Fibroblast of peridontal ligament (primary cell): ENCODE data around the gene SIPA1L2.

ENCODE experiments used
- DNase-seq: peaks from one replicate; pipeline ENCODE4 v3.0.0-alpha.2; 2010; ENCODE audit errors: extremely low read depth

Gene SIPA1L2

GRCh38 chr1:232650418-232650817, 20.5 kb upstream of the SIPA1L2 start:
- DNase-seq, result no peak

DNA sequence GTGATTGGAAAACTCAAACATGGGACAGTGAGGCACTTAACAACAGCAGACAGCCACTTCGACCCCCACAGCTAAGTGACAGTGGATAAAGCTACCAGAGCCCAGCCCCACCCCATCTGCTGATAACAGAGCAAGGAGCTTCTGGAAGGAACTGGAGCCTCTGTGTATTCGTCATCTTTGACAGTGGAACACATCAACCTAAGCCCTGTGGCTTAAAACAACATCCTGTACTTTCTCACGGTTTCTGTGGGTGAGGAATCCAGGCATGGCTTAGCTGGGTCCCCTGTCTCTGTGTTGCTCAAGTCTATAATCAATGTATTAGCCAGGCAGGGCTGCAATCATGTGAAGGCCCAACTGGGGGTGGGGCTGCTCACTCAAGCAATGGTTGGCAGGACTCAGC, 18.4 kb upstream of the SIPA1L2 start:
- no peak for DNase-seq

GRCh38 chr1:232644209-232644608, 14.3 kb upstream of the SIPA1L2 start:
- DNase-seq, result no peak

DNA sequence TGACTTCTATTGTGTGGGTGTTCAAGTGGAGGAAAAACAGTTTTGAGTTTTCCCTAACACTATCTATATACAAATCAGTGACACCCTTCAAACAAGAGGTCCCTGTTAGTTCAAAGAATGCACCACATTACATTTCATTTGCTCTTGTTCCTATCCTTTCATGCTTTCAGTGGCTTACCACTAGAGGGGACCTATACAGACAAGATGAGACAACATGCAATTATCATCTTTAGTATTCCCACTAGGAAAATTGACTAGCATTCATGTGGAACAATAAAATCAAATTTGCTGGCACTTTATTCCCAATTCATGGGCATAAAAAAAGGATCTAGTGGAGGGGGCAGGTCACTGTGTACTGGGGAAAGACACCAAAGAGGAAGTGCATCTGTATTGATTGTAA, 13.3 kb upstream of the SIPA1L2 start:
- DNase-seq, result peak; percentile 27

- no peak for DNase-seq
Observed at GRCh38 chr1:232641507-232641906, 11.6 kb upstream of the SIPA1L2 start.

DNA sequence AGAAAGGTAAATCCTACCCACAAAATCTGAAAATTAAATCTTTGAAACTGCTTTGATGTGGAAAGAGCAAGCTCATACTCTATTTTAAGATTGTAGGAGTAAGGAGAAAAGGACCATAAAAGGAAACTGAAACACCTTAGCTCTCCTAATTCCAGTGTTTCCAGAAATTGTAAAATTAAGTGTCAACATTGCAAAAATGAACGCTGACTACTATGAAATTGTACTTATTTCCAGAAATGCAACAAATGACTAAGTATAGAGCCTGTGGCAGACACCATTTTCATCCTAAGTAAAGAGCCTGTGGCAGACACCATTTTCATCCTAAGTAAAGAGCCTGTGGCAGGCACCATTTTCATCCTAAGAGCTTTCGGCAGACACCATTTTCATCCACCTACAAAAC, 6.9 kb upstream of the SIPA1L2 start:
- no peak for DNase-seq

DNA sequence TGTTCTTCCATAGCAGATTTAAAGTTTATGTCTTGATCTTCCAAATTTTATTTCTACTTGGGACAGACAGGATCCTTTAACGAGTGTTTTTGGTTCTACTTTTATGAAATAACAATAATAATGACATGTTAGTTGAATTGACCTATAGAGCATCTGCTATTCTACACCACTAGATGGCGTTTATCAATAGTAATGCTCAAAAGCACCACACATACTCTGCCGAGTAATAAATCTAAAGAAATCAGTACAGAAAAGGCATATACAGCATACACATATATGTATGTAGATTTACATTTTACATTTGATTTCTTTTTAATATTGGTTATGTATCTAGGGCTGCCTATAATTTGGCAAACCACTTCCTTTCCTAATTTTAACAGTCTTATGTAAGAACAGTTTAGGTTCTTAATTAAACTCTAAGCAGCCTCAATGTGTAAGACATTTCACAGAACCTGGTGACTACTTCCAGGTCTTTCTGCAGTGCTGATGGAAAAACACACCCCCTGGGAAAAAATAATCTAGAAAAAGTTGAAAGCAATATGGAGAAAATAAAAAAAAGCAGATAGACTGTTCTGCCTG, 5.9 kb upstream of the SIPA1L2 start:
- peak; percentile 82 for DNase-seq

- no peak for DNase-seq
Observed at GRCh38 chr1:232635279-232635678, 5.3 kb upstream of the SIPA1L2 start.

- no peak for DNase-seq
Observed at GRCh38 chr1:232634096-232634495, 4.2 kb upstream of the SIPA1L2 start.

GRCh38 chr1:232630894-232631195, 912 bp upstream of the SIPA1L2 start:
- DNase-seq, result no peak

- peak; percentile 16 for DNase-seq
Observed at GRCh38 chr1:232629250-232630046, 485 bp downstream of the SIPA1L2 start.

- peak; percentile 74 for DNase-seq
Observed at GRCh38 chr1:232628335-232629249, 1.3 kb downstream of the SIPA1L2 start.

DNA sequence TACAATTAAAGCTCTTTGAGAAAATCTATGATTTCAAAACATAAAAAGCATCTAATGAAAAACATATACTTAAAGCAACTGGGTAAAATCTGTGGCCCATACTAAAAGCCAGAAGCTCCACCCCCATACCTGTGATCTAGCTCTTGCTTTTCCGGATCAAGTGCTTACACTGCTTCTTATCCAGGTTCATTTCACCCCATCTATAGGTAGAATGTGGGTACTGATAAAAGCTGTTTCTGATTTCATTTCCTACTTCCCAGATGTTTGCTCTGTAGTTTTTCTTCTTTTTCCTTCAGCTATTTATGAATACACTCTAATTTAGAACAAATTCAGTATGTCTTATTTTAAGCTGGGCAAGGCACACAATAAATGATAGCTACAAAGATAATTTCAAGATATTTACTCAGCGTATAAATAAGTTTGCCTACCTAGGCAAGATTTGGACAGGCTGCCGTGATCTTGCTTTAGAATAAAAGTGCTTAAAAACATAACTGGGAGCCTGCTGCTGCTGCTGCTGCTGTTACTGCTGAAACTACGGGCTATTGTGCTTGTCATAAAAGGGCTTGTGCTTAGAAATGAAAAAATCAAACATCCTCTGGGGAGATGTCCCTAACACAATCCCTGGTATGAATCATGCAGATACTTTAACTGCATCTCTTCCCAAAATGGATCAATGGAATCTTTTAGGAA, 2.1 kb downstream of the SIPA1L2 start:
- peak; percentile 69 for DNase-seq

DNA sequence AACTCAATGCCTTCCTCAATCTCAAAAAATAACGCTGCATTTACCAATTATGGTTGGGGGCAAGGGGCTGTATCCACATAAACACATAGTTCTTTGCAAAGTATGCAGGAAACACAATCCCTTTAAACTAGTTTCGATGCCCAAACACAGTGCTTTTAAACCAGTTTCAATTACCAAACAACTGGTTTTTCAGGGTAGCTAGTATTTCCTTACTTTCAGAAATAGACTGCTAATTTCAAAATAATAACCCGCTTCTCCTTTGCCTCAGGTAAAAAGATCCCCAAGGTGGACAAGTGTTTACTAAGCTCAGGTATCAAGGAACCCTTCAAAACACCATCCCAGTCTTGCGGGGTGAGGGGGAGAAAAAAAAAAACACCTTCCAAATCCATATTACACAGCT, 2.8 kb downstream of the SIPA1L2 start:
- no peak for DNase-seq

- DNase-seq, result peak; percentile 43
Observed at GRCh38 chr1:232626452-232626851, 3.5 kb downstream of the SIPA1L2 start.

DNA sequence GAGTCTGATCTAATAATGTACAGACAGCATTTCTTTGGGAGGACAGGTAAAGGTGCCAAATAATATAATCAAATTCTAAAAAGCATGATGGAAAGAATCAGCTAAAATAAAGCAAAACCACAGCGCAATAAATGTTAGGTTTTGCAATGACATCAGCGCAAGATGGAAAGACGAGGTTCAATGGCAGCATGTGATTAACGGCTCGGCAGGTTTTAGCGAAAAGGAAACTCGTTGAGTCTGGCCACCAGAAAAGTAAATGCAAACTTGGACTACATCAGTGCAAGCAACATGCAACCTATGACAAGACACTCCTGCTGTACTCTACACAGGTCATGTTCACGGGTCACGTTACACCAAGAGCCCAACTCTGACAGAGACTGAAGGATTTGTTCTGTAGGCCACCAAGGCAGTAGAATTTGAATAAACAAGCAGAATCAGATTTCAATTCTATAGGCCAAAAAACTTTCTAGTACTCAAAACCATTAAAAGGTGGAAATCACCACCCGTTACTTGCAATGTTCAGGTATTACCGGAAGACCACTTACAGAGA, 4.5 kb downstream of the SIPA1L2 start:
- DNase-seq, result no peak

- DNase-seq, result no peak
Observed at GRCh38 chr1:232624546-232625281, 5.2 kb downstream of the SIPA1L2 start.

GRCh38 chr1:232622981-232623380, 7.0 kb downstream of the SIPA1L2 start:
- no peak for DNase-seq

DNA sequence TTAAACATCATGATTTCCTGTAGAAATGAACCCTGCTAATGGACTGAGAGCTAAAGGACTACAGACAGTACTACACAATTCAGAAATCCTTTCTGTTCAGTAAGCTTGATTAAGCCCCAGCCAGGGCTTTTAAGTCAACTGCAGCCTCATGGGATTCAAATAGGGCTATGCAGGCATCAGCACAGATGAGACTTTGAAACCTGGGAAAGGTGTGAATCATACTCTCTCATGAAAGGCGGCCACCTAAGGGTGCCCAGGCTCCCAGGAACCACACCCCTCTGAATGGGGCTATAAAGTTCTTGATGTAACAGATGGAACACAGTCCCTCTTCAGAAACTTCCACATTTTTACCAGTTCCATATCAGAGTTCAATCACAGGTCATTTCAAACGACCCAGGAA, 7.6 kb downstream of the SIPA1L2 start:
- no peak for DNase-seq

DNA sequence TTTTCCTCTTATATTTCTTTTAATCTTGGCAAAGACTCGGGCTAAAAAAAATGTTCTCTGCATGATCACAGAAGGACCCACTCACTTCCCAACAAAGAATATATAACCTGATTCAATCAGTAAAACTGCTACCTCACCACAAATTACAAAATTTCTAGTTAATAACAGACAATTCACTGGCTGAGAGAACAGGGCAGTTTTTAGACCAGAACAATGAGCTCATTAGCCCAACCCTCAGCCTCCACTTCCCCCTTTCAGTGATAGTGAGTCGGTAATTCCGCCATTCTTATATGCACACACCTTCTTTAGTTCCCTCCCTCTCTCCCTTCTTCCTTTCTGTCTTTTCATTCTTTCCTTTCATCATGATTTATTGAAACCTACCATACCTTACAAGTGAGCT, 8.9 kb downstream of the SIPA1L2 start:
- DNase-seq, result no peak

DNA sequence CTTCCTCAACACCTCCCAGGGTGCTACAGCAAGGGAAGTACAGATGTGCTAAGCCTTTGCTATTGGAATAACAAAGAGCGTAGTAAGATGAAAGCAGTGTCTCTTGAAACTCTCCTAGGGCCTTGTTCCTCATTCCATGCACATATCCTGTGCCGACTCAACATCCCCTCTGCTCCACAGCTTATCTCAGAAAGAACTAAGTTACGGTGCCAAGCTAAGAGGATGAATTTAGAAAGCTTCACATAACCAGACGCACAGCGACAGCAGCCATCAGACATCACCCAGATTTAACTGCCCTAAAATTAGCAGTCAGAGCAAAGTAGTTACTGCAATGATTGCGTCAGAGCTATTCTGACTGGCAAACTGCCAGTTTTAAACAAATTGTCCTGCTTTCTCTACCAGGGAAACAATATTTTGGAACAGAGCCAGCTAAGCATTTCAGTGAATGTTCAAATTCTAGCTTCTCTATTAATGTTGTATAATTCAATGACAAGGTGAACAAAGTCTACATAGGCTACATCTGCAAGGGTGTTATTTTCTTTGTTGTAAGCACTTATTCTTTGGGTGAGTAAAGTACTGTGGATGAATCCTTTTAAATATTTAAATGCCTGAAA, 9.5 kb downstream of the SIPA1L2 start:
- DNase-seq, result peak; percentile 81
